Suprapubic skin (tissue), 4 donors: ENCODE data around the gene RBPJL. TPM values are rescaled to one million over a fixed set of nuclear protein-coding genes. Genes with fewer than 3 reads are reported as not detected.

Experiments used
- DNase-seq, 2 donors: peaks; one replicate each; pipeline ENCODE4 v3.0.0-alpha.2; 2019; ENCODE audit warnings: low spot score in 2 of 2
- H3K27ac ChIP-seq: fragments of 200-600 bp; sonication (generic); one replicate; pipeline ENCODE4 v1.5.1; 2019
- H3K27me3 ChIP-seq: fragments of 200-600 bp; sonication (generic); one replicate; pipeline ENCODE4 v1.5.1; 2019
- H3K36me3 ChIP-seq: fragments of 200-600 bp; sonication (generic); one replicate; pipeline ENCODE4 v1.5.1; 2019
- H3K4me1 ChIP-seq: fragments of 200-600 bp; sonication (generic); one replicate; pipeline ENCODE4 v1.5.1; 2019
- H3K4me3 ChIP-seq: fragments of 200-600 bp; sonication (generic); one replicate; pipeline ENCODE4 v1.5.1; 2019; ENCODE audit warnings: mild to moderate bottlenecking
- H3K9me3 ChIP-seq: fragments of 200-600 bp; sonication (generic); one replicate; pipeline ENCODE4 v1.5.1; 2019
- EP300 ChIP-seq: sonication (generic); formaldehyde crosslinking; IDR thresholded peaks from one replicate; pipeline ENCODE4 v1.6.1; 2017; ENCODE audit warnings: antibody characterized with exemption
- POLR2A ChIP-seq, 2 donors: fragments of 450-650 bp; IDR thresholded peaks; one replicate each; pipeline ENCODE4 v1.6.1; 2017; ENCODE audit warnings: antibody characterized with exemption in 2 of 2, mild to moderate bottlenecking in 2 of 2, moderate library complexity in 2 of 2
- POLR2AphosphoS5 ChIP-seq, 3 donors: sonication (generic); formaldehyde crosslinking; IDR thresholded peaks; one replicate each; pipeline ENCODE4 v1.6.1; 2017; ENCODE audit warnings: antibody characterized with exemption in 3 of 3
- WGBS: methylation state at CpG from one replicate; pipeline ENCODE4 v1.1.5; 2018; 5-methylcytosine and 5-hydroxymethylcytosine counted together
- total RNA-seq, 4 donors: library from RNA; depleted of rRNA; stranded (reverse); fragments of >200 nt; gene quantifications; one replicate each; pipeline ENCODE4 v1.1.0, GENCODE V29; 2016
- TF ChIP-seq, protein P1 (sequence below), 2 donors: fragments of 200-600 bp in 1 of 2; fragments of 450-650 bp in 1 of 2; sonication (generic) in 1 of 2; IDR thresholded peaks; one replicate each; pipeline ENCODE4 v1.5.1; 2016 to 2019; ENCODE audit warnings: antibody characterized with exemption in 2 of 2, mild to moderate bottlenecking in 1 of 2, moderate library complexity in 1 of 2

Gene RBPJL
- total RNA-seq, 4 donors from 2014 or later: not detected

DNA sequence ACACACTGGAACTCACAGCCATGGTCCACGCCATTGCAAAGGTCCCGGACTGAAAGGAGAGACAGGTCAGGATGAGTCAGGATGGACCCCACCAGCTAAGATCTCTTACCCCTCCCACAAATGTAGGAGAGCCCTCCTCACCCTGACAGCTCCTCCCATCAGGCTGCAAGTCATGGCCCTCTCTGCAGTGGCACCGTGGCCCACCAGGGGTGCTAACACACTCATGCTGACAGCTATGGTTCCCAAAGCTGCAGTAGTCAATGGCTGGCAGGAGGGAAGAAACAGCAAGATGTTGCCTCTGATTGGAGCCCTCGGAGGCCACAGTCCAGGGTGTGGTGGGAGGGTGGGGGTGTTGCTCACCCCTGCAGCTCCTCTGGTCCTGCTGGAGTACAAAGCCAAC lies 5.7 kb upstream of the RBPJL start:
- Histone ChIP-seq H3K27ac (no peak overlapping the region), H3K4me1 (no peaks in the 10 kb centered on the region), H3K36me3 (no peaks in the 10 kb centered on the region), H3K4me3 (no peak overlapping the region), H3K27me3 (peaks cover 9% of the 10 kb centered on the region), H3K9me3 (no peaks in the 10 kb centered on the region)
- no peak for DNase-seq
- 63% methylated on average over 1 of the region's 4 CpGs for WGBS
- TF ChIP-seq POLR2AphosphoS5 (IDR thresholded peaks at IDR 0.05): no peak
- TF ChIP-seq, protein P1, sequence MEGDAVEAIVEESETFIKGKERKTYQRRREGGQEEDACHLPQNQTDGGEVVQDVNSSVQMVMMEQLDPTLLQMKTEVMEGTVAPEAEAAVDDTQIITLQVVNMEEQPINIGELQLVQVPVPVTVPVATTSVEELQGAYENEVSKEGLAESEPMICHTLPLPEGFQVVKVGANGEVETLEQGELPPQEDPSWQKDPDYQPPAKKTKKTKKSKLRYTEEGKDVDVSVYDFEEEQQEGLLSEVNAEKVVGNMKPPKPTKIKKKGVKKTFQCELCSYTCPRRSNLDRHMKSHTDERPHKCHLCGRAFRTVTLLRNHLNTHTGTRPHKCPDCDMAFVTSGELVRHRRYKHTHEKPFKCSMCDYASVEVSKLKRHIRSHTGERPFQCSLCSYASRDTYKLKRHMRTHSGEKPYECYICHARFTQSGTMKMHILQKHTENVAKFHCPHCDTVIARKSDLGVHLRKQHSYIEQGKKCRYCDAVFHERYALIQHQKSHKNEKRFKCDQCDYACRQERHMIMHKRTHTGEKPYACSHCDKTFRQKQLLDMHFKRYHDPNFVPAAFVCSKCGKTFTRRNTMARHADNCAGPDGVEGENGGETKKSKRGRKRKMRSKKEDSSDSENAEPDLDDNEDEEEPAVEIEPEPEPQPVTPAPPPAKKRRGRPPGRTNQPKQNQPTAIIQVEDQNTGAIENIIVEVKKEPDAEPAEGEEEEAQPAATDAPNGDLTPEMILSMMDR (IDR thresholded peaks at IDR 0.05): peak in 1 of 2 donors; percentile 25

DNA sequence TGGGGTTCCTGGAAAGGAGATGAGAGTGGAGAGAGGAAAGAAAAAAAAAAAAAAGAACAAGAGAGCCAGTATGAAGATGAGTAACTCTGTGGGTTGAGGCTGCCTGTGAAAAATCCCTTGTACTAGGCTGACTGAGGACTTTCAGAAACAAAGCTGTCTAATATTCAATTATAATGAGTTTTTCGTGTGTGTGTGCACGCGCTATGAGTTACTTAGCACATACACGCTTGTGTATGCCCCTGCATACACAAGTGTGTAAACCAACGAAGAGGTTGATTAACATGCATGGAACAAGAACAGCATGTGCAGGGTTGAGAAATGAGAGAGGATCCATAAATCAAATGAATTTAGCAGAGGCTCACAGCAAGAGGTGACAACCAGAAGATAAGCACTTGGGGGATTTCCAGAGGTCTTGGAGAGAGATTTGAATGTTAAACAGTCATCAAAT lies 4.8 kb upstream of the RBPJL start:
- no peaks in the 10 kb centered on the region for H3K36me3 ChIP-seq
- H3K4me3 ChIP-seq: no peak overlapping the region
- H3K4me1 ChIP-seq: peaks cover 5% of the 10 kb centered on the region
- whole genome bisulfite sequencing: 70% methylated on average over 5 of the region's 5 CpGs
- H3K27ac ChIP-seq: no peak overlapping the region
- TF ChIP-seq POLR2A (IDR thresholded peaks at IDR 0.05) (no peak), POLR2AphosphoS5 (IDR thresholded peaks at IDR 0.05) (no peak), EP300 (no peak)
- TF ChIP-seq, protein P1 (IDR thresholded peaks at IDR 0.05): no peak
- DNase-seq: no peak
- H3K27me3 ChIP-seq: peaks cover 15% of the 10 kb centered on the region
- H3K9me3 ChIP-seq: no peaks in the 10 kb centered on the region

DNA sequence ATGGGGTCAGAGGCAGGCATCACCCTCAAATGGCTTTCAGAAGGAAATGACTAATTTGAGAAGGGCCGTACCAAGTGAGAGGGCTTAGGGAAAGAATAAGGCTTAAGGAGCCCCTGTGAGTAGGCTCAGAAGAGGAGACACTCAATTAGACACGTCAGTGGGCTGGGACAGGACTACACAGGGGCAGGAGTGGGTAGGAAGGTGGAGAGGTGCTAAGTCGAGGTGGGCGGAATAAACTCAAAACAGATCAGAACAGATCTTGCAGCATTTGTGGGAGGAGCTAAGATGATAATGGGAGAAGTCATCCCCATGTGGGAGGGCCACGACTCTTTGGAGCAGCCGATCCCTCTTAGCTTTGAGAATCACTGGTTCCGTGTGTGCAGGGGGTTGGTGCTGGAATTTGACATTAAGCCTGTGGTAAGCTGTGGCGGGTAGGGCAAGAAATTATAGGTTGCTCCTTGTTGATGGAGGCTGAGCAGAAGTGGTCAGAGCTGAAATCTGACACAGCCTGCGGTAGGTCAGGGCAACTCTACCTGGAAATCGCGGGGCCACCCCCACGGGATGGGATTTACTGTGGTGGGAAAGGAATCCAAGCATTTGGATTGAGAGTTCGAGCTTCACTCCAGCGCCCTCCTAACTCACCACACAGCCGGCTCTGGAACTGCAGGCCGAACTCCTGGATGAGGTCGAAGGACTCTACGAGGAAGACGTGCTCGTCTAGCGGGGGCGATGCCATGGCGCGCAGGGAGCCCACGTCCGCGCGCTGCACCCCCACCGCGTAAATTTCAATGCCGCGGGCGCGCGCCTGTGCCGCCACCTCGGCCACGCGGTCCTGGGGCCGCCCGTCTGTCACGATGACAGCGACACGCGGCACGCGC lies 2.8 kb upstream of the RBPJL start:
- Histone ChIP-seq H3K36me3 (no peaks in the 10 kb centered on the region), H3K9me3 (no peaks in the 10 kb centered on the region), H3K27ac (no peak overlapping the region), H3K4me3 (no peak overlapping the region), H3K4me1 (peaks cover 24% of the 10 kb centered on the region), H3K27me3 (peaks cover 14% of the 10 kb centered on the region)
- TF ChIP-seq, protein P1 (IDR thresholded peaks at IDR 0.05): no peak
- TF ChIP-seq POLR2AphosphoS5 (IDR thresholded peaks at IDR 0.05): no peak
- TF ChIP-seq POLR2A (IDR thresholded peaks at IDR 0.05): no peak
- no peak for TF ChIP-seq EP300
- no peak for DNase-seq
- WGBS: 74% methylated on average over 42 of the region's 47 CpGs

DNA sequence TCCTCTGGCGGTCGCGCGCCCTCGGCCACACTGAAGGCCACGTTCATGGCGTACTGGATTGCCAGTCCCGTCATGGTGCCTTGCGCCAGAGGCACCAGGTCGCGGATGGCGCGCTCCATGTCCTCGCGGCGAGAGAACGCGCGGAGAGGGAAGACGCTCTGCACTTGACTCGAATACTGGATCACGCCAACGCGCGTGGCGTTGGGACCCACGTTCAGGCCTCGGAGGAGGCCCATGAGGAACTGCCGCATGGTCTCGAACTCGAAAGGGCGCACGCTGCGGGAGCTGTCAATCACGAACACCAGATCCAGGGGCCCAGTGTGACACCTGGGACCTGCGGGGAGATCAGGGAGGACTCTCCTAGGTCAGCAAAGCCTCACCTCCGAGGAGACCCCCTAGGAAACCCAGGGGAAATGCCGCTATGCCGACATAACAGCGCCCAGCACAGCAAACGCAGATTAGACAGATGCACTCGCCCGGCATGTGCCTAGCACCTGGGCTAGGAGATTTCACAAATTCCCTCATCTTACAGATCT lies 2.1 kb upstream of the RBPJL start:
- Histone ChIP-seq H3K4me3 (no peak overlapping the region), H3K4me1 (peaks cover 25% of the 10 kb centered on the region), H3K27ac (no peak overlapping the region), H3K9me3 (no peaks in the 10 kb centered on the region), H3K36me3 (no peaks in the 10 kb centered on the region), H3K27me3 (peaks cover 14% of the 10 kb centered on the region)
- WGBS: 82% methylated on average over 28 of the region's 43 CpGs
- no peak for DNase-seq
- TF ChIP-seq, protein P1 (IDR thresholded peaks at IDR 0.05): no peak
- TF ChIP-seq POLR2AphosphoS5 (IDR thresholded peaks at IDR 0.05) (no peak), EP300 (no peak), POLR2A (IDR thresholded peaks at IDR 0.05) (no peak)

DNA sequence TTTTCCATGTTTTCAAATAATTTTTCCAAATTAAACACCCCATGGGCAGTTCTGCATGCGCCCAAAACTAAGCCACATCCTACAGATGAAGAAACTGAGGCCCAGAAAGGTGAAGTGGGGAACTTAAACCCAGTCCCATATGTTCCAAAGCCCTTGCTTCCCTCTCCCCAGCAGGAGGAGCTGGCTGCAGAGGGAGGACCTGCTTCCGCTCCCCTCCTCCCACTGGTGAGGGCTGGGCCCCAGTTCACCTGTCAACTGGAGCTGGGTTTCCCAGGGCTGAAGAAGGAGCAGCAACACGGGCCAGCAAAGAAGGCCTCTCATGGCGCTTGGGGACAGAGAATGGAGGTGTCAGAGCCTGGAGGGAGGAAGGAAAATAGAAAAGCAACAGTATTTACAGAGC lies 1.4 kb upstream of the RBPJL start:
- Histone ChIP-seq H3K27me3 (peaks cover 14% of the 10 kb centered on the region), H3K36me3 (no peaks in the 10 kb centered on the region), H3K9me3 (no peaks in the 10 kb centered on the region), H3K4me3 (no peak overlapping the region), H3K4me1 (peaks cover 25% of the 10 kb centered on the region), H3K27ac (no peak overlapping the region)
- WGBS: 51% methylated on average over 4 of the region's 4 CpGs
- TF ChIP-seq POLR2AphosphoS5 (IDR thresholded peaks at IDR 0.05): no peak
- no peak for TF ChIP-seq POLR2A (IDR thresholded peaks at IDR 0.05)
- TF ChIP-seq EP300: no peak
- TF ChIP-seq, protein P1 (IDR thresholded peaks at IDR 0.05): no peak
- no peak for DNase-seq
